Glutamatergic neuron (in vitro differentiated cells): ENCODE results near the gene IRX2. TPM values are rescaled to one million over a fixed set of nuclear protein-coding genes. Genes with fewer than 3 reads are reported as not detected.

Source experiments
- DNase-seq: peaks from one replicate; pipeline ENCODE4 v3.0.0; 2022
- H3K27ac Mint-ChIP-seq: one replicate; pipeline ENCODE4 v1.8.0; 2020; ENCODE audit warnings: mild to moderate bottlenecking, mixed read lengths, inconsistent platforms; ENCODE audit not compliant: unreplicated experiment
- H3K27me3 Mint-ChIP-seq: one replicate; pipeline ENCODE4 v1.8.0; 2020; ENCODE audit warnings: mild to moderate bottlenecking, moderate library complexity, mixed read lengths, inconsistent platforms; ENCODE audit not compliant: unreplicated experiment
- H3K36me3 Mint-ChIP-seq: one replicate; pipeline ENCODE4 v1.8.0; 2020; ENCODE audit warnings: mild to moderate bottlenecking, mixed read lengths, inconsistent platforms; ENCODE audit not compliant: unreplicated experiment
- H3K4me1 Mint-ChIP-seq: one replicate; pipeline ENCODE4 v1.8.0; 2020; ENCODE audit warnings: mild to moderate bottlenecking, low read depth, mixed read lengths, inconsistent platforms; ENCODE audit not compliant: unreplicated experiment
- H3K4me3 Mint-ChIP-seq: one replicate; pipeline ENCODE4 v1.8.0; 2020; ENCODE audit warnings: mild to moderate bottlenecking, mixed read lengths, inconsistent platforms; ENCODE audit not compliant: unreplicated experiment
- H3K9me3 Mint-ChIP-seq: one replicate; pipeline ENCODE4 v1.8.0; 2020; ENCODE audit warnings: mild to moderate bottlenecking, moderate library complexity, mixed read lengths, inconsistent platforms; ENCODE audit not compliant: unreplicated experiment
- total RNA-seq: library from RNA; stranded (reverse); fragmentation: NEBNext Ultra II Directional; extraction: Animal tissue kit (Norgen Biotek cat#: 25700); gene quantifications from one replicate; pipeline ENCODE4 v1.2.1, GENCODE V29; 2021; ENCODE audit not compliant: unreplicated experiment
- TF ChIP-seq, protein P1 (sequence below): fragments of 200-600 bp; sonication (generic); IDR thresholded peaks from one replicate; pipeline ENCODE4 v1.5.0; 2021; ENCODE audit not compliant: partially characterized antibody, unreplicated experiment

The IRX2 gene
- total RNA-seq, 1 donor from 2014 or later: 60.7 TPM

DNA sequence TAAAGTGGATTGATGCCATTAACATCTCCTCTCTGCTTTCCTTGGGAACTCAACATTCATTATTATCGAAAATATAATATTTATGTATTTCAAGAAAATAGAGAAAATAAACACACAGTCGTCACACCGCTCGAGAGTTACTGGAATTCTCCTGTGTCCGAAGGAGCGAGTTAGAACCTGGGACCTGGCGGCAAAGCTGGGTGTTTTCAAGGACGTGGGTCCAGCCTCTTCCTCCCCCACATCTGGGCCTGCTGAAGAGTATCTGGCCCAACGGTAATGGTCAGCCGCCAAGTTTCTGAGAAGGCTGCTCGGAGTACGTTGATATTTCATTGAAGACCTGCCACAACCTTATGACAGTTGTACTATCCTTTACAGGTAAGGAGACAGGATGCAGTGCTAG, 47.9 kb downstream of the IRX2 start:
- Mint-ChIP-seq H3K4me1 (no peaks in the 10 kb centered on the region), H3K27me3 (peaks cover 2% of the 10 kb centered on the region), H3K36me3 (peaks cover 5% of the 10 kb centered on the region), H3K4me3 (no peak overlapping the region), H3K9me3 (peaks cover 6% of the 10 kb centered on the region), H3K27ac (no peak overlapping the region)
- TF ChIP-seq, protein P1, sequence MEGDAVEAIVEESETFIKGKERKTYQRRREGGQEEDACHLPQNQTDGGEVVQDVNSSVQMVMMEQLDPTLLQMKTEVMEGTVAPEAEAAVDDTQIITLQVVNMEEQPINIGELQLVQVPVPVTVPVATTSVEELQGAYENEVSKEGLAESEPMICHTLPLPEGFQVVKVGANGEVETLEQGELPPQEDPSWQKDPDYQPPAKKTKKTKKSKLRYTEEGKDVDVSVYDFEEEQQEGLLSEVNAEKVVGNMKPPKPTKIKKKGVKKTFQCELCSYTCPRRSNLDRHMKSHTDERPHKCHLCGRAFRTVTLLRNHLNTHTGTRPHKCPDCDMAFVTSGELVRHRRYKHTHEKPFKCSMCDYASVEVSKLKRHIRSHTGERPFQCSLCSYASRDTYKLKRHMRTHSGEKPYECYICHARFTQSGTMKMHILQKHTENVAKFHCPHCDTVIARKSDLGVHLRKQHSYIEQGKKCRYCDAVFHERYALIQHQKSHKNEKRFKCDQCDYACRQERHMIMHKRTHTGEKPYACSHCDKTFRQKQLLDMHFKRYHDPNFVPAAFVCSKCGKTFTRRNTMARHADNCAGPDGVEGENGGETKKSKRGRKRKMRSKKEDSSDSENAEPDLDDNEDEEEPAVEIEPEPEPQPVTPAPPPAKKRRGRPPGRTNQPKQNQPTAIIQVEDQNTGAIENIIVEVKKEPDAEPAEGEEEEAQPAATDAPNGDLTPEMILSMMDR: no peak
- no peak for DNase-seq

DNA sequence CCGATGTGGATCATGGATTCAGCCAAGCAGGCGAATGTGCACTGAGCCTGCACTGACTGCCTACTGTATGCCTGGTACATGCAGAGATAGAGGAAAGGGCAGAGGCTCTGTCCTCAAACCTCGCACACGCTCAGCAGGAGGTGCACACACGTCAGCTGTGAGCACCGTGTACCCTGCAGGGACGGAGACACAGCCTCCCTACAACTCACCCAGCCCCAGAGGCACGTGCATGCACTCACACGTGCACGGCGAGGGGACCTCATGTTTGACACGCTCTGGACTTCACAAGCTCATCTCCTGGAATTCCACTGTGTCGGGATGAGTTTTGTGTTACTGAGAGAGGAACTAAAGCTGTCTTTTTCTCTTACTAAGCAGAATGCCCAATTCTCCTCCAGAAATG, 48.4 kb downstream of the IRX2 start:
- TF ChIP-seq, protein P1: no peak
- no peak overlapping the region for H3K27ac Mint-ChIP-seq
- peaks cover 2% of the 10 kb centered on the region for H3K27me3 Mint-ChIP-seq
- DNase-seq: no peak
- no peaks in the 10 kb centered on the region for H3K4me1 Mint-ChIP-seq
- peaks cover 8% of the 10 kb centered on the region for H3K9me3 Mint-ChIP-seq
- no peak overlapping the region for H3K4me3 Mint-ChIP-seq
- peaks cover 6% of the 10 kb centered on the region for H3K36me3 Mint-ChIP-seq

DNA sequence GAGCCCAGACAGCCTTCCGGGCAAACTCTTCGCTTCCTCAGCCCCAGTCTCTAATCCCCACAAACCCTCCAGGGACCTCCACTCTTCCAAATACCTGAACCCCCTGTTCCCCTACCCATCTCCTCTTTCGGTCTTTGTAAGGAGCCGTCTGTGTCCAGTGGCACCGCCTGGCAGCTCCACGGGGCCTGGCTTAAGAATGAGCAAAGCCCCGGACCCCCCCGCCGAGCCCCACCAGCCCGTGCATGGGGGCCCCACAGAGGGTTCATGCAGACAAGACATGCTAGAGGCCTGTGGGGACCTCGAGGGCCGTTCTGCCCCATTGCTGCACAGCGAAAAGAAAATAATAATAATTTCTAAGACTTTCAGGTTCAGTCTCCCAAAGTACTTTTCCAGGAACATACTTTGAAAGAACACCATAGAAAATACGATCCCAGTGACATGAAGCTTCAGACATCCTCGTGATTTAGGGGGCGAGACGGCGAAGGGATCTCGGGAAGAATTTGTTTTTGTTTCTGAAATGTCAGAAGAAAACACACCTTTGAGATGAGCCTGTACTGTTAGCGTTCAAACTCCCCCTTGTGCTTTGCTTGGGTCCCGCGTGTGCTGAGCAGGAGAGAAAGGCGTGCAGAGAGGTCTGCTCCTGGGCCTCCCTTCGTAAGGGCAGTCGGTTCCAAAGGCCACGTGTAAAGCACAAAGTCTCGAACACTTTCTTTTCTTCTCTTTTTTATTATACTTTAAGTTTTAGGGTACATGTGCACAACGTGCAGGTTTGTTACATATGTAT, 49.2 kb downstream of the IRX2 start:
- H3K9me3 Mint-ChIP-seq: peaks cover 8% of the 10 kb centered on the region
- peaks cover 6% of the 10 kb centered on the region for H3K36me3 Mint-ChIP-seq
- DNase-seq: no peak
- H3K27ac Mint-ChIP-seq: no peak overlapping the region
- no peaks in the 10 kb centered on the region for H3K4me1 Mint-ChIP-seq
- TF ChIP-seq, protein P1: no peak
- H3K4me3 Mint-ChIP-seq: no peak overlapping the region
- H3K27me3 Mint-ChIP-seq: peaks cover 2% of the 10 kb centered on the region

DNA sequence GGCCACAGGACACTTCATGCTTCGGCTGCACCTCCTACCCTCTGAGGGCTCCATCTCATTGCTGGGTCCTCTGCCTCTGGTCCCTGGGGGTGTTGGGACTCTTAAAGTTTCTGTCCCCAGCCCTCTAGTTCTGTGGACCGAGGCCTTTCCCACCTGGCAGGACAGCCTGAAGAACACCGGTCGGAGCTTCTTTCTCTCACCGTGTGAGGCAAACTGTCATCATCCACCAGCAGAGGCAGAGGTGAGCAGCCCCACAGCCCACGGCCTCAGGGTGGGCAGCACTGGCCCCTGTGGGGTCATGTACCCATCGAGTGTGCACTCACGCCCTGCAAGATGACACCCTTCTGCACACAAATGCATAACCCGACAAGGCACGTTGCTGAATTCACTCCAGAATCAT, 49.9 kb downstream of the IRX2 start:
- TF ChIP-seq, protein P1: no peak

DNA sequence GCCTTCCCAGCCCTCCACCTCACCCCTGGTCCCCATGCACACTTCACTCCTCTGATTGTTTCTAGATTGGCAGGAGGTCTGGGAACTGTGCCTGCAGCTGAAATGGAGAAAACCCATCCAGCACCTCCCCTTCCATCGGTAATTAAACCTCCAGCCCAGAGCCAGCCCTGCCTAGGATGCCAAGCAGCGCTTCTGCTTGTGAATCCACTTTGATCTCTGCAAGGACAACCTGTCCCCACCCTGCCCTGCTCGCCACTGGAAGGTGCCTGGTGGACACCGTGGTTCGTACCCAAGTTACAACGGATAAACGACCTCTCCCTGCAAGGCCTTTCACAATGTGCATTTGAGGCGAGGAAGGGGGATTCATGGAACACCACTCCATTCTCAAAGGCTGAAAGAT, 50.6 kb downstream of the IRX2 start:
- Mint-ChIP-seq H3K4me1 (no peaks in the 10 kb centered on the region), H3K36me3 (peaks cover 10% of the 10 kb centered on the region), H3K27me3 (peaks cover 2% of the 10 kb centered on the region), H3K4me3 (no peak overlapping the region), H3K9me3 (peaks cover 8% of the 10 kb centered on the region), H3K27ac (no peak overlapping the region)
- TF ChIP-seq, protein P1: no peak
- no peak for DNase-seq

More for the DNA sequence above, 49.9 kb downstream of the IRX2 start:
- peaks cover 8% of the 10 kb centered on the region for H3K9me3 Mint-ChIP-seq
- peaks cover 6% of the 10 kb centered on the region for H3K36me3 Mint-ChIP-seq
- peaks cover 2% of the 10 kb centered on the region for H3K27me3 Mint-ChIP-seq
- no peak overlapping the region for H3K4me3 Mint-ChIP-seq
- DNase-seq: no peak
- H3K4me1 Mint-ChIP-seq: no peaks in the 10 kb centered on the region
- no peak overlapping the region for H3K27ac Mint-ChIP-seq
